ENCODE measurements around the gene DRAM1. TPM values are rescaled to one million over a fixed set of nuclear protein-coding genes. Genes with fewer than 3 reads are reported as not detected.

The DRAM1 gene
- total RNA-seq, 1 experiment from 2014 or later, result 6.5 TPM

DNA sequence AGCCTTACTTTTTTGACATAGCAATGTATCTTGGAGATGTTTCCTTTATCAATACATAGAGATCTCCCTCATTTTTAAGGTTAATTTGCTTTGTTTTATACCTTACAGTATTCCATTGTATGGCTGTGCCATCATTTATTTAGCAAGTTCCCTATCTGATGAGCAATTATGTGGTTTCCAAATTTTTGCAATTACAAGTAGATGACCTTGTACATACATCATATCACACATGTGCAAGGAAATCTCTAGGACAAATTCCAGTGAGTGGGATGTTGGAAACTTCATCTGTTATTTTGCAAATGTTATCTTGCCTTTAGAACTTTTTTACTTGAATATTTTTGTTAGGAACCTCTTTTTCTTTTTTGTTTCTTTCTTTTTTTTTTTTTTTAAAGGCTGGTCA is 49.7 kb downstream of the DRAM1 start:
- H3K4me1 Mint-ChIP-seq, result no peaks in the 10 kb centered on the region
- H3K23me2 ChIP-seq (ENCODE audit: insufficient read length, low read depth, low read length, poor library complexity, severe bottlenecking), result no peaks in the 10 kb centered on the region
- H4K91ac ChIP-seq (ENCODE audit: insufficient read length, low read depth, low read length), result no peak overlapping the region
- H3K56ac ChIP-seq (ENCODE audit: insufficient read length, low read depth, low read length), result no peak overlapping the region
- H2AK5ac ChIP-seq (ENCODE audit: insufficient read length, low read length), result no peak overlapping the region
- no peaks in the 10 kb centered on the region for H4K20me1 ChIP-seq (ENCODE audit: control insufficient read depth, insufficient read depth, insufficient read length)
- no peaks in the 10 kb centered on the region for H3K4me1 ChIP-seq (ENCODE audit: insufficient read depth, low read length)
- H3K79me1 ChIP-seq (ENCODE audit: insufficient read depth, low read depth, low read length, poor library complexity, severe bottlenecking), result no peaks in the 10 kb centered on the region
- no peaks in the 10 kb centered on the region for H3K36me3 Mint-ChIP-seq (ENCODE audit: insufficient read depth in 1 of 3, low read depth in 3 of 3)
- no peak overlapping the region for H3K27ac Mint-ChIP-seq
- H4K5ac ChIP-seq (ENCODE audit: insufficient read length, low read depth, low read length), result no peak overlapping the region
- no peaks in the 10 kb centered on the region; the same call in 1 of the 2 replicates for H3K27me3 Mint-ChIP-seq (ENCODE audit: low read depth)
- no peak overlapping the region for H3K4me2 ChIP-seq (ENCODE audit: insufficient read depth, insufficient read length, low read length)
- no peak overlapping the region for H3K4ac ChIP-seq (ENCODE audit: low read depth, low read length)
- no peaks in the 10 kb centered on the region for H3K27me3 ChIP-seq (ENCODE audit: insufficient read depth, low read length)
- DNase-seq, result no peak
- H3K27ac ChIP-seq (ENCODE audit: insufficient read length, low read depth, low read length), result no peak overlapping the region
- H2BK20ac ChIP-seq (ENCODE audit: low read depth, low read length, poor library complexity, severe bottlenecking), result no peak overlapping the region
- no peak overlapping the region for H4K8ac ChIP-seq (replicated peaks; ENCODE audit: insufficient read length, low read depth, low read length)
- peaks cover 0 to 4% of the 10 kb centered on the region in 2 experiments; a peak in 3 of 5 replicates for H3K9me3 Mint-ChIP-seq
- H2BK5ac ChIP-seq (ENCODE audit: insufficient read length, low read length), result no peak overlapping the region
- H3K79me2 ChIP-seq (ENCODE audit: insufficient read depth, low read length), result no peaks in the 10 kb centered on the region
- H2BK12ac ChIP-seq (ENCODE audit: insufficient read length, low read depth, low read length), result no peak overlapping the region
- no peak overlapping the region for H2AFZ ChIP-seq (ENCODE audit: low read length)
- no peak overlapping the region for H3K14ac ChIP-seq (ENCODE audit: insufficient read depth, low read length)
- no peak overlapping the region for H3K9ac ChIP-seq (ENCODE audit: extremely low read depth, insufficient read length, low read length)
- no peak overlapping the region for H3K23ac ChIP-seq (ENCODE audit: insufficient read length, low read depth, low read length)
- no peak overlapping the region for H3K18ac ChIP-seq (ENCODE audit: insufficient read length, low read depth, low read length)
- no peak overlapping the region for H2BK120ac ChIP-seq (ENCODE audit: low read depth, low read length, poor library complexity, severe bottlenecking)
- H2BK15ac ChIP-seq (ENCODE audit: low read depth, low read length), result no peak overlapping the region
- TF ChIP-seq, protein P1, sequence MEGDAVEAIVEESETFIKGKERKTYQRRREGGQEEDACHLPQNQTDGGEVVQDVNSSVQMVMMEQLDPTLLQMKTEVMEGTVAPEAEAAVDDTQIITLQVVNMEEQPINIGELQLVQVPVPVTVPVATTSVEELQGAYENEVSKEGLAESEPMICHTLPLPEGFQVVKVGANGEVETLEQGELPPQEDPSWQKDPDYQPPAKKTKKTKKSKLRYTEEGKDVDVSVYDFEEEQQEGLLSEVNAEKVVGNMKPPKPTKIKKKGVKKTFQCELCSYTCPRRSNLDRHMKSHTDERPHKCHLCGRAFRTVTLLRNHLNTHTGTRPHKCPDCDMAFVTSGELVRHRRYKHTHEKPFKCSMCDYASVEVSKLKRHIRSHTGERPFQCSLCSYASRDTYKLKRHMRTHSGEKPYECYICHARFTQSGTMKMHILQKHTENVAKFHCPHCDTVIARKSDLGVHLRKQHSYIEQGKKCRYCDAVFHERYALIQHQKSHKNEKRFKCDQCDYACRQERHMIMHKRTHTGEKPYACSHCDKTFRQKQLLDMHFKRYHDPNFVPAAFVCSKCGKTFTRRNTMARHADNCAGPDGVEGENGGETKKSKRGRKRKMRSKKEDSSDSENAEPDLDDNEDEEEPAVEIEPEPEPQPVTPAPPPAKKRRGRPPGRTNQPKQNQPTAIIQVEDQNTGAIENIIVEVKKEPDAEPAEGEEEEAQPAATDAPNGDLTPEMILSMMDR (conservative IDR thresholded peaks at IDR 0.05), result no peak
- no peak overlapping the region for H3T11ph ChIP-seq (ENCODE audit: low read length)
- H3K4me3 Mint-ChIP-seq, result no peak overlapping the region
- H3K9me3 ChIP-seq (ENCODE audit: control insufficient read depth, low read depth, low read length), result no peaks in the 10 kb centered on the region
